ENCODE data around the gene LY6G6F.

GRCh38 chr6:31723245-31723979 lies 16.7 kb downstream of the LY6G6F start, which contains the start of gene MPIG6B:
- no peak for TF ChIP-seq CTCF (IDR thresholded peaks at IDR 0.05; ENCODE audit: insufficient read depth, low read length, poor library complexity, severe bottlenecking)
- TF ChIP-seq EZH2phosphoT487 (conservative IDR thresholded peaks at IDR 0.05; ENCODE audit: low read length), result no peak
